ENCODE data around the gene TCEAL8.
"Not testable (repeated sequence)": the region's sequence is repeated elsewhere in the genome, so short reads cannot be mapped to it uniquely, and the experiment has no call there.

TCEAL8 gene, protein sequence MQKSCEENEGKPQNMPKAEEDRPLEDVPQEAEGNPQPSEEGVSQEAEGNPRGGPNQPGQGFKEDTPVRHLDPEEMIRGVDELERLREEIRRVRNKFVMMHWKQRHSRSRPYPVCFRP

GRCh38 chrX:103254921-103255493 is at the start of gene TCEAL8:
TSS of gene TCEAL8 (minus strand) at chrX:103255155. CDS start at chrX:103253979, 1,176 bp downstream.
- DNase-seq: no peak

GRCh38 chrX:103304705-103305104 is 49.8 kb upstream of the TCEAL8 start:
- no peak for DNase-seq

DNA sequence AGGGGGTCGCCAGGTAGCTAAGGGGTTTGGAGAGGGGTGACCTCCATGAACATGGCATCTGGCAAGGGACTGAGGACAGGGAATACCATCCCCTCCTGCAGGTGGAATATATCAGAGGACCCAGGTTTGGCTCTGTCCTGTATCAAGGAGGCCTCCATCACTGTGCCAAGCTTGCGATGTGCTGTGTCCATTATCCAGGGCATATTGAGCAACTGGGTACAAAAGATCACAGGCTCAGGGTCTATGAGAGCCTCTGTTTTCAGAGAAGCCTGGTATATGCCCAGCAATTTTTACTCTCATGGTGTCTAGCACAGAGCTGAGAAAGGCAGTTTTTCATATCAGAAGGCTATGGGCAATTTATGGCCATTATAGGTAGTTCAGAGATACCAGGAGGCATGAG is 38.2 kb upstream of the TCEAL8 start:
- DNase-seq: no peak

DNA sequence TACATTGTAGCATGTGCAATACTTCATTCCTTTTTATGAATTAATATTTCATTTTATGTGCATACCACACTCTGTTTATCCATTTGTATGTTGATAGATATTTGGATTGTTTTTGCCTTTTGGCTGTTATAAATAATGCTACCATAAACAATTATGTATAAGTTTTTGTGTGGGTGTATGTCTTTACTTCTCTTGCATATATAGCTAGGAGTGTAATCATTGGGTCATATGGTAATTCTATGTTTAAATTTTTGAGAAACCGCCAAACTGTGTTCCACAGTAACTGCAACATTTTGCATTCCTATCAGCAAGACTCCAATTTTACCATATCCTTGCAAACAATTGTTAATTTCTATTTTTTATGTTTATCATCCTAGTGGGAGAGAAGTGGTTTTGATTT is 24.7 kb upstream of the TCEAL8 start:
- no peak for DNase-seq

- DNase-seq: no peak
These were observed 21.6 kb upstream of the TCEAL8 start, which contains the start of gene TCEAL5 for GRCh38 chrX:103276581-103277002. TSS of gene TCEAL5 (minus strand) at chrX:103276750. CDS start at chrX:103274563, 2,187 bp downstream.

- no peak for DNase-seq
These were observed 21.1 kb upstream of the TCEAL8 start for GRCh38 chrX:103275947-103276567.

DNA sequence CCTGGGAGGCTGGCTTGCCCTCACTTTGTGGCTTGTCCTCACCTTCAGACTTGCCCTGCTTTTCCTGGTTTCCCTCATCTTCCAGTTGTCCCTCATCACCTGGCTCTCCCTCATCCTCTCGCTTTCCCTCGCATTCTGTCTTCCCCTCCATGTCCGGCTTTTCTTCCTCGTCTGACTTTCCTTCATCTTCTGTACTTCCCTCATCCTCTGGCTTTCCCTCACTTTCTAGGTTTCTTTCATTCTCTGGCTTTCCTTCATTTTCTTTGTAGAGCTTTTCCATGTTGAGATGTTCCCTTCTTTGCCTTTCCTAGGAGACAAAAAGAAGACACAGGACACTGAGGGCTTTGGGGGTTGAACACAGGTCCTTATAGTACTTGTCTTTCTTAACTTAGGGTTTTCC is 19.3 kb upstream of the TCEAL8 start:
- DNase-seq: no peak

DNA sequence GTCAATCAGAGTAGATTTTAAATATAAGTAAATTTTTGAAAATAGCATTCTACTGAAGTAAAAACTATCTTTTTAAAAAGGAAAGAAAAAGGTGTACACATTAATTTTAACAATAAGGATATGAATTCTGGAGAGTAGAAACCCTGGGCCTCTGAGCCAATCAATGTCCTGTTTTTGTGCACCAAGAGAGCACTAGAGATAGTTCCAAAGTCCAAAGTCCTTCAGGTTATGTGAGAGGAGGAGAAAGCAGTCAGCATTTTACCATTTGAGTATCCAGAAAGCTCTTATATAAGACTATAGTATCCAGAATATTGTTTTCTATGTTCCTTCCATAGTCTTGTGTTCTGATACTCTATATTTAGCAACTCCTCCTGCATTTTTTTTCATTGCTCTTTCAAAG is 3.3 kb upstream of the TCEAL8 start:
- no peak for DNase-seq

GRCh38 chrX:103256651-103257050 is 1.7 kb upstream of the TCEAL8 start:
- no peak for DNase-seq

DNA sequence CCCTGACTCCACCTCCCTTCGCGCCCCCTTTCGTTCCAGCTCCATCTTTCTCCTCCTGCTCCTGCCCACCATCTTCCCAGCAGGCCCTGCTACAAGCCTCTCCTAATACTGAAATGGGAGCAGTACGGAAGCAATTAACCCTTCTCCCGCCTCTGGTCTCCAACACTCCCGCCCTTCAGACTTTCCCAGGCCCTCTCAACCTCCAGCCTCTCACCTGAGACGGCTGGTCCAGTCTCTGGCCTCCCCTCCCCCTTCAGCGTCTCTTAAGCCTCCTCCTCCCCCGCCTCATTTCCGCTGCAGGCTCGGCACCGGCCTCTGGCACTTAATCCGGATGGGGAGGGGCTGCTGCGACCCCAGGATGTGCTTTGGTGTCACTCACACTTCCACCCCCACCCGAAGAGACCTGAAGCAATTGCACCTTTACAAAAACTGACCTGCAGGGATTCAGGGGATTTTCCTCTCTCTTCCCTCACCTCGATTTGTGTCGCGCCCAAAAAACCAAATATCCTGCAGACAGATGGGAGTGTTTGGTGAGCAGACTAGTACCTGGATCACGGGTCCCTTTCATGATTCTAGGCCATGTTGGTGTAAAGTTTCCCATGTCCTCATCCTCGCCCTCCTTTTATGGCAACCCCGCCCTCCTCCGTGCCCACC is 657 bp downstream of the TCEAL8 start:
- no peak for DNase-seq

DNA sequence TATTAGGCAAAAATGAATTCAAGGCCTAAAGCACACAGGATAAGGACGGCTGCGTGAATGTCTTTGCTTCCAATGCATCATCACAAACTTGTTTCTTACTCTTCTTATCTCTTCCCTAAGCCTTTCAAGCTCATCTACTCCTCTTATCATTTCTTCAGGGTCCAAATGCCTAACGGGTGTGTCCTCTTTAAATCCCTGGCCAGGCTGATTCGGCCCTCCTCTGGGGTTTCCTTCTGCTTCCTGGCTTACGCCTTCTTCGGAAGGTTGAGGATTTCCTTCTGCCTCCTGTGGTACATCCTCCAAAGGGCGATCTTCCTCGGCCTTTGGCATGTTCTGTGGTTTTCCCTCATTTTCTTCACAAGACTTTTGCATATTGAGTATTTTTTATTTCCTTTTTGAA is 1.3 kb downstream of the TCEAL8 start:
- no peak for DNase-seq

GRCh38 chrX:103250977-103251376 is 4.0 kb downstream of the TCEAL8 start:
- no peak for DNase-seq

DNA sequence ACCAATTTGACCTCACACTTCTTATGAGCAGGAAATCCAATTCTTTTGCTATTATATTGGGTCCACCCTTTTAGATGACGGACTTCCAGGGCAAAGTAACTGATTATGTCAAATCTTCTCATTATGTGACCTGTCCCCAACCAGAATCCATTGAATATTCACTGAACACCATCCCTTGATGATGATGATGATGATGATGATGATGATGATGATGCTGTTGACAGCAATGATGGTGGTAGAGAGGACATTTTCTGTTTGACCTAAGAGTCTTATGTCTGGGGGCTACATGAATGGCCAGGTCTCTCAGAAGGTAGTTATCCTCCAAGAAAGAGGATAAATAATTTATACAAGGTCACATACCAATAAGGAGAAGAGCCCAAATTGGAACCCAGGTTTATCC is 5.2 kb downstream of the TCEAL8 start:
- DNase-seq: no peak

DNA sequence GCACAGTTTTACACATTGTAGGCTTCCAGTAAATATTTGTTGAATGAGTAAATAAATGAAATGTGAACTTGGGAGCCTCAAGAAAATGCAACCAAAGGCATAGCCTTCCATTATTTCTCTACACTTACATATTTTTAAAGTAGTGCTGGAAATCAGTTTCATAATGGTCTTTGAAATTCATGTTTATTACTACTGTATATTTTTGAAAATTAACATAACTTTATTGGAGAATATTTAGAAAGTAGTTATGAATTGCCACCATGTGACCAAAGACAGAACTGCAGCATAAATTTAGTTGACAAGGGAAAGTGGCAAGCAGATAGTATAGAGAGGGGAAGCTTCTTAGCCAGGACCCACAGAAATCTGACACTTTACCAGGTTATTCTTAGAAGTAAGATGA is 6.4 kb downstream of the TCEAL8 start:
- DNase-seq: peak; percentile 1

GRCh38 chrX:103240155-103240554 is 14.8 kb downstream of the TCEAL8 start:
- no peak for DNase-seq

- no peak for DNase-seq
These were observed 18.7 kb downstream of the TCEAL8 start for GRCh38 chrX:103236296-103236695.

GRCh38 chrX:103235608-103236007 is 19.3 kb downstream of the TCEAL8 start:
- not testable (repeated sequence) for DNase-seq

DNA sequence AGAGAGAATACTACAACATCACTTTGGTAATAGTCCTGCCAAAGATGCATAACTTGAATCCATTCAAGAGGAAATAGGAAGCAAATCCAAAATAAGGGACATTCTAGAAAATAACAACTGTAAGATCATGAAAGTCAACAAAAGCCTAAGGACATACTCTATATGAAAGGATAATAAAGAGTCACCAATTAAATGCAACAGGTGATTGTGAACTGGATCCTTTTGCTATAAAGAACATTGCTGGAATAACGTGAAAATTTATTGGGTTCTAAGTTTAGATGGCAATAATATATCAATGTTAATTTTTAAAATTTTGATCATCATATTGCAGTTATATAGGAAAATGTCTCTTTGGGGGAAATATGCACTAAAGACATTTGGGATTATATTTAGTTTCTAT is 20.1 kb downstream of the TCEAL8 start:
- DNase-seq: no peak

GRCh38 chrX:103233263-103233662 is 21.7 kb downstream of the TCEAL8 start:
- no peak for DNase-seq

DNA sequence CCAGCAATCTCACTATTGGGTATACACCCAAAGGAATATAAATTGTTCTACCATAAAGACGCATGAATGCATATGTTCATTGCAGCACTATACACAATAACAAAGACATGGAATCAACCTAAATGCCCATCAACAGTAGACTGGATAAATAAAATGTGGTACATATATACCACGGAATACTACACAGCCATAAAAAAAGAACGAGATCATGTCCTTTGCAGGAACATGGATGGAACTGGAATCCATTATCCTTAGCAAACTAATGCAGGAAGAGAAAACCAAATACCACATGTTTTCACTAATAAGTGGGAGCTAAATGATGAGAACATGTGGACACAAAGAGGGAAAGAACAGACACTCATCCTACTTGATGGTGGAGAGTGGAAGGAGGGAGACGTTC is 29.0 kb downstream of the TCEAL8 start:
- DNase-seq: not testable (repeated sequence)

DNA sequence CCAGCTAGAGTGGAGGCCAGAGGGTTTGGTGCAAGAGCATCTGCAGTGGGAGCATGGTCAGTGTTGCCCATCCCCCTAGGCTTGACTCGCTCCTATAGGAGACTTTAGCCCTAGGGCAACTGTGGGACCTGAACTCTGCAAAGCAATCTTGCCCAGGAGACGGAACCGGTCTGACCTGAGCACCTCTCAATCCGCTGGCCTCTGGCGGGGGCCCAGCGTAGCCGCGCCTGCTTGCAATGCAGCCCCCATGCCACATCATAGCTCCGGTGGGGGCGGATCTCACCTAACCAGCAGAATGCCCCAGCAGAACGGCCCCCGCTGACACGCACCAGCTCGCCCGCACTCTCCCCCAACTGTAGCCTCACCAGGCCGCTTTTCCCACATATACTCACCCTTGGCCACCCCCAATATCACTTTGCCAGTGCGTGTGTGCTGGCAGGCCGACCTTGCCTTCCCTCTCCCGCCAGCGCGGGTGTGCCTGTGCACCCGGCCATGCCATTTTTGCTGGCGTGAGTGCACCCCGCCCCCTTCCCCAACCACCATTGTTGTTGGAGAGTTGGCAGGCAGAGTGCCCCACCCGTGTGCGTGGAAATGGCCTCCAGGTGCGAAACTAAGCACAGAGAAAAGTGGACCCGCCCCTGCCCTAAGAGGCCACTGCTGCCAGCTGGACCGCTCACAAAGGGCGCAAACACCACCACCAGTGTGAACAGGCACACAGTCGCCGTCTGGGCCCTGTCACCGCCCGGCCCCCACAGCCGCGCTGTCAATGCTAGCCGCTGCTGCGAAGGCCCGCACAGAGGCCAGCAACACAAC is 34.2 kb downstream of the TCEAL8 start:
- no peak for DNase-seq

DNA sequence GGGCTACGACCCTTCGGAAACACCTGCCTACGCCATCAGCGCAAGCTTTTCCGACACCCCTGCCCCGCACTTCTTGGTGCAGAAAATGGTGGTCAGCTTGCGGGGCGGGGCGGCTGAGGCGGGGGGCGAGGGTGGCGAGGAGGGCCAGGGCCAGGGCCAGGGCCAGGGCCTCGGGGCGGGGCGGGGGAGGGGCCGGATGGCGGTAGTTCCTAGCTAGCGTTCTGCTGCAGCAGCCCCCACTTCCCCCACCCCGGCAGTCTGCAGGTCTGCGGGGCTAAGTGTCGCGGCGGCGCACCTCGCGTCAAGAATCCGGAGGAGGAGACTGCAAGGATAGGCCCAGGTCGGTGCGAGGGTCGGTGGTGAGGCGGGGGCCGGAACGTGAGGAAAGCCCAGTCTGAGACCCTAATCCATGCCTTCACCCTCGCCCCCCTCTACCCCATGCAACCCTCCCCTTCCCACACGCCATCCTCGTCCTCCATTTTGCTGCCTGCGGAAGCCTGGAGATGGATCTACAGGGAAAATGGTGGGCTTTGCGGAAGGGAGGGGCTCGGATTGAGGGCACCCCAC is 39.4 kb downstream of the TCEAL8 start:
- no peak for DNase-seq

- no peak for DNase-seq
These were observed 40.0 kb downstream of the TCEAL8 start, which contains the start of gene BEX4 for GRCh38 chrX:103214870-103215424. TSS of gene BEX4 (plus strand) at chrX:103215108. CDS start at chrX:103216154, 1,046 bp downstream.
